Suprapubic skin (tissue), 4 donors: ENCODE results near the gene HCFC2. TPM values are rescaled to one million over a fixed set of nuclear protein-coding genes. Genes with fewer than 3 reads are reported as not detected.

Experiments used
- DNase-seq, 2 donors: peaks; one replicate each; pipeline ENCODE4 v3.0.0-alpha.2; 2019; ENCODE audit warnings: low spot score in 2 of 2
- H3K27ac ChIP-seq: fragments of 200-600 bp; sonication (generic); one replicate; pipeline ENCODE4 v1.5.1; 2019
- H3K27me3 ChIP-seq: fragments of 200-600 bp; sonication (generic); one replicate; pipeline ENCODE4 v1.5.1; 2019
- H3K36me3 ChIP-seq: fragments of 200-600 bp; sonication (generic); one replicate; pipeline ENCODE4 v1.5.1; 2019
- H3K4me1 ChIP-seq: fragments of 200-600 bp; sonication (generic); one replicate; pipeline ENCODE4 v1.5.1; 2019
- H3K4me3 ChIP-seq: fragments of 200-600 bp; sonication (generic); one replicate; pipeline ENCODE4 v1.5.1; 2019; ENCODE audit warnings: mild to moderate bottlenecking
- H3K9me3 ChIP-seq: fragments of 200-600 bp; sonication (generic); one replicate; pipeline ENCODE4 v1.5.1; 2019
- EP300 ChIP-seq: sonication (generic); formaldehyde crosslinking; IDR thresholded peaks from one replicate; pipeline ENCODE4 v1.6.1; 2017; ENCODE audit warnings: antibody characterized with exemption
- POLR2A ChIP-seq, 2 donors: fragments of 450-650 bp; IDR thresholded peaks; one replicate each; pipeline ENCODE4 v1.6.1; 2017; ENCODE audit warnings: antibody characterized with exemption in 2 of 2, mild to moderate bottlenecking in 2 of 2, moderate library complexity in 2 of 2
- POLR2AphosphoS5 ChIP-seq, 3 donors: sonication (generic); formaldehyde crosslinking; IDR thresholded peaks; one replicate each; pipeline ENCODE4 v1.6.1; 2017; ENCODE audit warnings: antibody characterized with exemption in 3 of 3
- WGBS: methylation state at CpG from one replicate; pipeline ENCODE4 v1.1.5; 2018; 5-methylcytosine and 5-hydroxymethylcytosine counted together
- total RNA-seq, 4 donors: library from RNA; depleted of rRNA; stranded (reverse); fragments of >200 nt; gene quantifications; one replicate each; pipeline ENCODE4 v1.1.0, GENCODE V29; 2016
- TF ChIP-seq, protein P1 (sequence below), 2 donors: fragments of 200-600 bp in 1 of 2; fragments of 450-650 bp in 1 of 2; sonication (generic) in 1 of 2; IDR thresholded peaks; one replicate each; pipeline ENCODE4 v1.5.1; 2016 to 2019; ENCODE audit warnings: antibody characterized with exemption in 2 of 2, mild to moderate bottlenecking in 1 of 2, moderate library complexity in 1 of 2

Gene HCFC2
- total RNA-seq, 4 donors from 2014 or later = 16.9 to 28.1 (median 20.0) TPM

DNA sequence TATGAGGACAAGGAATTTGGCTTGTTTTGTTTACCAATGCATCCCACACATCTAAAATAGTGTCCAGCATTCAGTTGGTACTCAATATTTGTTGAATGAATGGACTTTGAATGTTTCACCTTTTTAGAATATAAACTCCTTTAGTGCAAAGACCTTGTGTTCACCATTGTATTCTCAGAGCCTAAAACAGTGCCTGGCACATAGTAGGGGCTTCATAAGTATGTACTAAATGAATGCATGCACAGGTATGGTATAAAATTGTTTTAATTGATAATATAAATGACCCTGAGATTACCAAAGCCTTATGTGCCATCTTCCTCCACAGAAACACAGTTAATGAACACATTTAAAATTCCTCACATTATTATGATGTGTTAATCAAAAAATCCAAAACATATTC, 78.7 kb downstream of the HCFC2 start:
- no peak overlapping the region for H3K27ac ChIP-seq
- TF ChIP-seq POLR2A (IDR thresholded peaks at IDR 0.05) (no peak), POLR2AphosphoS5 (IDR thresholded peaks at IDR 0.05) (no peak), EP300 (no peak)
- TF ChIP-seq, protein P1, sequence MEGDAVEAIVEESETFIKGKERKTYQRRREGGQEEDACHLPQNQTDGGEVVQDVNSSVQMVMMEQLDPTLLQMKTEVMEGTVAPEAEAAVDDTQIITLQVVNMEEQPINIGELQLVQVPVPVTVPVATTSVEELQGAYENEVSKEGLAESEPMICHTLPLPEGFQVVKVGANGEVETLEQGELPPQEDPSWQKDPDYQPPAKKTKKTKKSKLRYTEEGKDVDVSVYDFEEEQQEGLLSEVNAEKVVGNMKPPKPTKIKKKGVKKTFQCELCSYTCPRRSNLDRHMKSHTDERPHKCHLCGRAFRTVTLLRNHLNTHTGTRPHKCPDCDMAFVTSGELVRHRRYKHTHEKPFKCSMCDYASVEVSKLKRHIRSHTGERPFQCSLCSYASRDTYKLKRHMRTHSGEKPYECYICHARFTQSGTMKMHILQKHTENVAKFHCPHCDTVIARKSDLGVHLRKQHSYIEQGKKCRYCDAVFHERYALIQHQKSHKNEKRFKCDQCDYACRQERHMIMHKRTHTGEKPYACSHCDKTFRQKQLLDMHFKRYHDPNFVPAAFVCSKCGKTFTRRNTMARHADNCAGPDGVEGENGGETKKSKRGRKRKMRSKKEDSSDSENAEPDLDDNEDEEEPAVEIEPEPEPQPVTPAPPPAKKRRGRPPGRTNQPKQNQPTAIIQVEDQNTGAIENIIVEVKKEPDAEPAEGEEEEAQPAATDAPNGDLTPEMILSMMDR (IDR thresholded peaks at IDR 0.05) = no peak
- H3K9me3 ChIP-seq = no peaks in the 10 kb centered on the region
- no peaks in the 10 kb centered on the region for H3K27me3 ChIP-seq
- H3K36me3 ChIP-seq = no peaks in the 10 kb centered on the region
- H3K4me1 ChIP-seq = peaks cover 7% of the 10 kb centered on the region
- H3K4me3 ChIP-seq = no peak overlapping the region
- DNase-seq = no peak

DNA sequence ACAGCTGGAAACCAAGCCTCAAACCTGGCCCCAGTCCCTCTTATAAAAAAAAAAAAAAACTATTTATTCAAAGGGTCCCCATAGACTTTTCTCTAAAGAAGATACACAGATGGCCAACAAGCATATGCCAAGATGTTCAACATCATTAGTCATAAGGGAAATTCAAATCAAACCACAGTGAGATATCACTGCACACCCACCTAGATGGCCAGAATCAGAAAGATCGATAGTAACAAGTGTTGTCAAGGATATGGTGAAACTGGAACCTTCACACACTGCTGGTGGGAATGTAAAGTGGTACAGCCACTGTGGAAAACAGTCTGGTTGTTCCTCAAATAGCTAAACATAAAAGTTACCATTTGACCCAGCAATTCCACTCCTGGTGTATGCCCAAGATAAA, 79.6 kb downstream of the HCFC2 start:
- no peaks in the 10 kb centered on the region for H3K36me3 ChIP-seq
- H3K27ac ChIP-seq = no peak overlapping the region
- no peak for DNase-seq
- no peaks in the 10 kb centered on the region for H3K27me3 ChIP-seq
- 90% methylated on average over 1 of the region's 1 CpG for WGBS
- TF ChIP-seq POLR2AphosphoS5 (IDR thresholded peaks at IDR 0.05) (no peak), EP300 (no peak), POLR2A (IDR thresholded peaks at IDR 0.05) (no peak)
- TF ChIP-seq, protein P1 (IDR thresholded peaks at IDR 0.05) = no peak
- H3K4me1 ChIP-seq = peaks cover under 1% of the 10 kb centered on the region
- no peaks in the 10 kb centered on the region for H3K9me3 ChIP-seq
- no peak overlapping the region for H3K4me3 ChIP-seq

DNA sequence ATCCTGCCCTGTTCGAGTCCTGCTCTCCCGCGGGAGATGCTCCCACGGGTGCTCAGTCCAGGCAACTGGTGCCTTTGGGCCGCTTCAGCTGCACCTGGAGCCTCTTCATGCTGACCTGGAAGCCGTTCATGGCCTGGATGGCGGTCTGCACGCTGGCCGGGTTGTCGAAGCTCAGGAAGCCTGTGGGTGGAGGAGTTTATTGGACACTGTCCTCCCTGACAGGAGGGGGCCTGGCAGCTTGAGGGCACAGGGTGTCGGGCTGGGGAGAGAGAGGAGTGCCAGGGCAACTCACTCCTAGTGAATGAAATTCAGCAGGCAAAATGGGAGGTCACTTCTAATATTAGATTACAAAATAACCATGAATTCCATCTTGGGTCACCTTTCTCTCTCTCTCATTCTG, 83.0 kb downstream of the HCFC2 start:
- no peaks in the 10 kb centered on the region for H3K9me3 ChIP-seq
- no peak for TF ChIP-seq POLR2AphosphoS5 (IDR thresholded peaks at IDR 0.05)
- no peak for TF ChIP-seq EP300
- TF ChIP-seq POLR2A (IDR thresholded peaks at IDR 0.05) = no peak
- TF ChIP-seq, protein P1 (IDR thresholded peaks at IDR 0.05) = no peak
- H3K27me3 ChIP-seq = no peaks in the 10 kb centered on the region
- no peaks in the 10 kb centered on the region for H3K36me3 ChIP-seq
- WGBS = 87% methylated on average over 11 of the region's 11 CpGs
- H3K4me1 ChIP-seq = no peaks in the 10 kb centered on the region
- H3K27ac ChIP-seq = no peak overlapping the region
- no peak overlapping the region for H3K4me3 ChIP-seq
- DNase-seq = no peak

DNA sequence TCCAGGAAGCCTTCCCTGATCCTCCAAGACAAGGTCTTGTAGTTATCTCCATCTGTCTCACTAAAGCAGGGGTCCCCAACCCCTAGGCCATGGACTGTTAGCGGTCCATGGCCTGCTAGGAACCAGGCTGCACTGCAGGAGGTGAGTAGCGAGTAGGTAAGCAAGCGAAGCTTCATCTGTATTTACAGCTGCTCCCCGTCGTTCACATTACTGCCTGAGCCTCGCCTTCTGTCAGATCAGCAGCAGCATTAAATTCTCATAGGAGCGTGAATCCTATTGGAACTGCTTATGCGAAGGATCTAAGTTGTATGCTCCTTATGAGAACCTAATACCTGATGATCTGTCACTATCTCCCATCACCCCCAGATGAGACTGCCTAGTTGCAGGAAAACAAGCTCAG, 86.1 kb downstream of the HCFC2 start:
- Histone ChIP-seq H3K36me3 (no peaks in the 10 kb centered on the region), H3K4me1 (no peaks in the 10 kb centered on the region), H3K27ac (no peak overlapping the region), H3K4me3 (no peak overlapping the region), H3K27me3 (no peaks in the 10 kb centered on the region), H3K9me3 (no peaks in the 10 kb centered on the region)
- 91% methylated on average over 8 of the region's 8 CpGs for WGBS
- no peak for DNase-seq
- TF ChIP-seq POLR2A (IDR thresholded peaks at IDR 0.05) = no peak
- TF ChIP-seq, protein P1 (IDR thresholded peaks at IDR 0.05) = no peak
- no peak for TF ChIP-seq POLR2AphosphoS5 (IDR thresholded peaks at IDR 0.05)
- TF ChIP-seq EP300 = no peak

DNA sequence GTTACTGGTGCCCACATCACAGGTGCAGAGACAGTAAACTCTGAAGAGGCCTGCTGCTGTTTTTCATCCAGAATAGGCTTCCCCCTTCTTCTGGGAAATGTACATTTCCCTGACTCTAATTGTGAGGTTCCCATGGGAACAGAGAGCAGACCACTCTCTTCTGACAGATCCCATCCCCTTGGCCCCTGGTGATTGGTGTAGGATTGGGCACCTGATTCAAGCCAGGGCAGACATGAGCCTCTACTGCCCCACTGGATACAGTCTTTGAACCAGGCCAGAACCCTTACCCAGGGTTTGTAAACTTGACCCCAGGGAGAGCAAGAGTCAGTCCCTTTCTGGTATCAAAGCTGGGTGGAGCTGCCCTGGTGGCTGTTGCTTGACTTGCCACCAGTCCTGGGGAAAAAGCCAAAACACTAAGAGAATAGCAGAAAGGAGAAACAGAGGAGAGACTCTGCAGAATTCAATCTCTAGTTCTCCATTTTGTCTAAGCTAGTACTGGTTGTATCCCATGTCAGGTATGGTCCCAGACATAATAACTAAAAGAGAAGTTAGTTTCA, 88.4 kb downstream of the HCFC2 start:
- no peaks in the 10 kb centered on the region for H3K36me3 ChIP-seq
- H3K27ac ChIP-seq = no peak overlapping the region
- TF ChIP-seq POLR2AphosphoS5 (IDR thresholded peaks at IDR 0.05) (no peak), POLR2A (IDR thresholded peaks at IDR 0.05) (no peak), EP300 (no peak)
- TF ChIP-seq, protein P1 (IDR thresholded peaks at IDR 0.05) = no peak
- H3K9me3 ChIP-seq = no peaks in the 10 kb centered on the region
- H3K4me3 ChIP-seq = no peak overlapping the region
- H3K27me3 ChIP-seq = no peaks in the 10 kb centered on the region
- no peak for DNase-seq
- no peaks in the 10 kb centered on the region for H3K4me1 ChIP-seq
